ENCODE measurements around the gene IL20.

IL20 gene

DNA sequence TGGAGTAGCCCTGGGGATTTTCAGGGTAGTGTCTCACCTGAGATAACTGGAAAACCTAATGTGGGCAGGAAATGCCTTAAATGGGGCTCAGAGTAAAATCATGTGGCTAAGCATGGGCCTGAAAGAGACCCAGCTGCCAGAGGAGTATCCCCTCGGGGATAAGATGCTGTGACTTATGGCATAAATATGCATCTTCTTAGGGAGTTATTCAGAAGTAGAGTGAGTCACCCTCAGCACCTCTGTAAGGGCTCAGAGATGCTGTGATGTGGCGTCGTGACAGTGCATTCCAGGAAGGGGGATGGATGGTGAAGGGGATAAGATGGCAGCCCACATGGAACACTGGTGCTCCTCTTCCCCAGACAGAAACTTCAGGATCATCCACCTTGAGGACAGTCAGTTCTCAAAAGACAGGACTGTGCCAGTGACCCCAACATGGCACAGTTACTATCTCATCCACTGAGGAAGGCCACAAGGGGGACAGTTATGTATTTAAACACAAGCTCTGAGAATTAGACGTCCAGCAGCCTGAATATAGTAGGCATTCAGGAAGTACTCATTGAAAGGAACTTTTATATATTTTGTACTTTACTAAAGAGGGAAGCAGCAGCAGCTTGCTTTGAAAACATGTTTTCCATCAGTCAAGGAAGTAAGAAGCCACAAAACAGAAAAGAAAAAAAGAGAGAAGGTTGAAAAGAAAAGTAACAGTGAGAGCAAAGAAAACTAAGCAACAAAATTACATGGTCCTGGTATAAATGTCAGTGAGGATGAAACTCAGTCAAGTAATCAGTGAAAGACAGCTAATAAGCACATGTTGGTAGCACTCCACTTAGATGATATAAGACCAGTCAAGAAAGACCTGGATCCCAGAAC lies 40.1 kb downstream of the IL20 start:
- no peak for DNase-seq

DNA sequence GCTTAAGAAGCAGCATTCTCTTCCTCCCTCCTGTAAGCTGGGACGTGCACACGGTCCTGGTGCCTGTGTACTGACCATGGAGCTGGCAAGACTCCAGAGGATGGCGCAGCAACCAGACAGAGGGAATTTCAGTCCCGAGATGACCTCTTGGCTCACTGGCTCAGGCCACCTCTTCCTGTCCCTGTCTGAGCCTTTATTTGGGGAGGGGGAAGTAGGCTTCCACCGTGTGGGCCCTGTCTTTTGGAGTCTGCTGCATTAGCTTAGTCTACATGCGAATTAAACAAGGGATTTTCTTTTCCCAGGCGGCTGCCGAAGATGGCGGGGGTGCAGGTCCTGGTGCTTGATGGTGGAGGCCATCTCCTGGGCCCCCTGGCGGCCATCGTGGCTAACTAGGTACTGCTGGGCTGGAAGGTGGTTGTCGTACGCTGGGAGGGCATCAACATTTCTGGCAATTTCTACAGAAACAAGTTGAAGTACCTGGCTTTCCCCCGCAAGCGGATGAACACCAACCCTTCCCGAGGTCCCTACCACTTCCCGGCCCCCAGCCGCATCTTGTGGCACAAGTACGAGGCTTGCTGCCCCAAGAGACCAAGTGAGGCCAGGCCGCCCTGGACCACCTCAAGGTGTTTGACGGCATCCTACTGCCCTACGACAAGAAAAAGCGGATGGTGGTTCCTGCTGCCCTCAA lies 42.0 kb downstream of the IL20 start:
- no peak for DNase-seq

DNA sequence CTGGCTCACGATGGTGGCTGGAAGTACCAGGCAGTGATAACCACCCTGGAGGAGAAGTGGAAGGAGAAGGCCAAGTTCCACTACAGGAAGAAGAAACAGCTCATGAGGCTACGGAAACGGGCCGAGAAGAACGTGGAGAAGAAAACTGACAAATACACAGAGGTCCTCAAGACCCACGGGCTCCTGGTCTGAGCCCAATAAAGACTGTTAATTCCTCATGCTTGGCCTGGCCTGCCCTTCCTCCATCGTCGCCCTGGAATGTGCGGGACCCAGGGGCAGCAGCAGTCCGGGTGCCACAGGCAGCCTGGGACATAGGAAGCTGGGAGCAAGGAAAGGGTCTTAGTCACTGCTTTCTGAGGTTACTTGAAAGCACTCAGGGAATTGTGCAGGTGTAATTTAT lies 42.6 kb downstream of the IL20 start:
- DNase-seq = no peak

DNA sequence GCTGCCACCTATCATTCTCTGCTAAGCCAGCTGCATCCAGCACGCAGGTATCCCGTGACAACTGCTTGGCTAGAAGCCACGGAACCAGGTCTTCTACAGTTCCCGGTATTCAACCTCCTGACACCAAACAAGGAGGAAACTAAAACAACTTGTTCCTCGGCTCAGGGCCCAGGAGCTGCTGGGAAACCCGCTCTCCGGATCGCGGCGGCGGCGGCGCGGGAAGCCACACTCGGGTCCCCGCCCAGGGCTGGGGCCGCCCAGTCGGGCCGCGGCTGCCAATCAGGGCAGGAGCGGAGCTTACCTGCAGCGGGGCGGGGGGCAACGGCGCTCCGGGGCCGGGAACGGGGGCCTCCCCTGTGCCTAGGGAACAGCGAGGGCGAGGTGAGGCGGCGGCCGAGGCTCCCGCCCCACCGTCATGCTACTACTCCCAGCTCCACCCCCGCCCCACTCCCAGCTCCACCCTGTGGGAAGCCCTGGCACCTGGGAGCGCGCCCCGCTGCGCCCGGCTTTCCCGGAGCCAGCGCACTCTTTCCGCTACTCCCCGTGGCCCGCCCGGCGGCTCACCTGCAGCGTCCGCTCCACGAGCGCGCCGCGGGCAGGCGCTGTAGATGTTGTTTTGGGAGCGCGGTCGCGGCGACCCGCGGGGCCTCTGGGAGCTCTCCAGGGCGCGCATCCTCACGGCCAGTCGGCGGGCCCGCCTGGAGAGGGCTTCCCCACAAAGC lies 43.9 kb downstream of the IL20 start:
- DNase-seq = peak; percentile 40

DNA sequence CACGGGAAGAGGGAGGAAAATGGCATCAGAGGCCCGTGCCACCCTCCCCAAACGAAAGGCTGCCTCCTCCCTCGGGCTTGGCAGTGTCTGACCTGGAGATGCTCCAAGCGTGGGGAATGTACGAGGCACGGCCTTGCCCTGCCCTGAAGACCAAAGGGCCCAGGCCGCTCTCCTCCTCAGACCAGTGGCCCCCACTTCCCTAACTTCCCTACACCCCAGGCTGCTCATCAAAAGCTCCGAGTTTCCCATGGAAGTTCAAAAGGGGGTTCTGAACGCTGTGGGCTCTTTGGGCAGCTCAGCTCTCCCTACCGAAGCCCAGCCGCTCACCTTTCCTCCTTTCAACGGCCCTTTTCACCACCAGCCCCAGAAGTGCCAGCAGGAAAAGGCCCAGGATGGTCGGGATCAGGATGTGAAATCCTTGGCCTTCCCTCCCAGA lies 44.5 kb downstream of the IL20 start:
- DNase-seq = no peak

DNA sequence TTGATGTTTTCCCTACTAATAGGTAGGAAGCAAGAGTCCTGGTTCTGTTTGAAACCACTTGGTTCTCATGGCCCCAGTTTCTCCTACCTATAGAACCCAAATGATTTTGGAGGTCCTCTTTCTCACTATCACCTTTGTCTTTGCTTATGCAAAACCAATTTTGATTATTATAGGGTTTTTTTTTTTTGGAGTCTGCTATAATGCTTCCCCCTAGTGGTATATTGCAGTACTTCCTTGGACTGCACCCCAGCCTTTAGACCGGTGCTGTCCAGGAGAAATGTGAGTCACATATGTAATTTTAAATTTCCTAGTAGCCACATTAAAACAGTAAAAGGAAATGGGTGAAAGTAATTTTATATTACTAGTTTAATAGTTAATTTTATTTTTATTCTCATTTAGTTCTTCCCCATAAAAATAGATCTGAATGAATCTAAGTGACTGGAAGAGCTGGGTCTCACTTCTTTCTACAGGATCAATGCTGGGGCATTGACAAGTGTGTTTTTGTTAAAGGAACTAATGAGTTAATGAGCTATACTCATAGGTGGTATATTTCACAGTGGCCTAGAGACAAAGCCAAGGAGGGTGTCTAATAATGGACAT lies 45.7 kb downstream of the IL20 start:
- DNase-seq = no peak

DNA sequence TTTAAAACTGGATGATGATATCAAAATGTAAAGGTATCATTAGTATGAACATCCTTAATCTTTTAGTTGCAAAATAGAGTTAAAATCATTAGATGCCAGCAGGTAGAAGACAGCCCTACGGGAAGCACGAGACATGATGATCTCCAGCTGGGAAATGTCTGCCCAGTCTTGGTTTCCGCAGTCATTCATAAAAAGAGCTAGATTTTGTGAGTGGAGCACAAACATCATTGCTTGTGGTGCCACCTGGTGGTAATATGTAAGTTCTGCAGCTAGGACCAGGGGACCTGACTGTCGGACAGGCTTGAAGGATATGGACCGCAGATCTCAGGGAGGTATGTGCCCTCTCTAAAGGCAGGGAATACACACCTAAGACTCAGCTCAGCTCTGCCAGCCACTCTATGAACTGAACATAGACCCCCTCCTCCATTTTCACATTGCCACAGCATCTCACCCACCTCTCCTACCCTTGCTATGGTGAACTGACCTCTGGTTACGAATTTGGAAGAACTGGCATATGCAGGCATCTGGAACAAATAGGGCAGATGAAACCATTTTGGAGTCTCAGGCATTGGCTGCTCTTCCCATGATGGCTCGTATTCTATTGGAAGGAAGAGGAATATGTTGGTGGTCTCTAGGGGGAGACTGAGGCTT lies 47.1 kb downstream of the IL20 start:
- DNase-seq = peak; percentile 59

DNA sequence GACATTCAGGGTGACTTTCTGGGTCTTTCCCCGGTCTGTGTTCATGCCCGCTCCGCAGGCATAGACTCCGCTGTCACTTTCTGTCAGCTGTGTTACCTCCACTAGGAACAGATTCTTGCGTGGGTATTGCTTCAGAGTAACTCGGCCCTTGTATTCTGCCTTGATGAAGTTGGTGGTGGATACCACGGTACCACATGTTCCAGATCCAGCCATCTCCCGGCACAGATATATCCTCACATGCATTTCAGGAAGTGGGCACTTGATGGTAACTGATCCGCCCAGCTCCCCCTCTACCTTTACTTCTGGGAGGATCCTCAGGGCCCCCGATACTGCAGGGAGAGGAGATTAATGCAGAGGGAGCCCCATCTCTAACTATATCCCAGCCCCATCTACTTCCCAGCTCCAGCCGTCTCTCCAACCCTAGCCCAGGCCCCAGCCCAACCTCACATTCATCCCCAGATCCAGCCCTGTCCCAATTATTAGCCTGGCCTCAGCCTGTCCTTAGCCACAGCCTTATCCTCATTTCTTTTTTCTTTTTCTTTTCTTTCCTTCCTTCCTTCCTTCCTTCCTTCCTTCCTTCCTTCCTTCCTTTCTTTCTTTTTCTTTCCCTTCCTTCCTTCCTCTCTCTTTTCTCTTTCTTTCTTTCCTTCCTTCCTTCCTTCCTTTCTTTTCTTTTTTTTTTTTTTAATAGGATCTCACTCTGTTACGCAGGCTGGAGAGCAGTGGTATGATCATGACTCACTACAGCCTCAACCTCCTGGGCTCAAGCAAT lies 48.5 kb downstream of the IL20 start:
- DNase-seq = no peak

DNA sequence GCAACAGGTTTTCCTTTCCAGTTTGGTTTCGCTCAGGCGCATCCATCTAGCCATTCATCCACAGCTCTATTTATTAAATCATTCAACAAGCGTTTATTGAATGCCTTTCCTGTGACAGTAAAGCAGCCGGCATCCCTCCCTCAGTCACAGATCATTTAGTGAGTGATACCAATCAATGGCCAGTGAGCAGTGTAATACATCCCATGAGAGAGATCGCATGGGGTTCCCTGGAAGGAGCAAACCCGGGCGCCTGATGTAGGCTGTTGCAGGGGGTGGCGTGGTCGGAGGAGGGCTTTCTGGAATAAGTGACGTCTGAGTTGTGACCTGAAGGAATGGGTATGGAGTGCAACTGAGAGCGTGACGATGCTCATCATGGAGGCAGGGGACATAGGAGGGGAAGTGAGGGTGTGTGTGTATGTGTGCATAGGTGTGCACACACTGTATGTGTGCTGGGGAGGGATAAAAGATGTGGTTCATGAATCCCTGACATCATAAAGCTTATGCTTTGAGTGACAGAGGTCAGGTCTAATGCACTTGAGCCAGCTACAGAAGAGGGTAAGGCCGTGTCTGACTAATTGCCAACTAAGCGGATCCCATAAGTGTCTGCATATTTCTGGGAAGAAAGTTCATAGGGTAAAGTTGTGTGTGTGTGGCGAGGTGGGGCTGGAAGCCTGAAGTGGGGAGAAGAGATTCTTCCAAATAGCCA lies 49.8 kb downstream of the IL20 start:
- no peak for DNase-seq

DNA sequence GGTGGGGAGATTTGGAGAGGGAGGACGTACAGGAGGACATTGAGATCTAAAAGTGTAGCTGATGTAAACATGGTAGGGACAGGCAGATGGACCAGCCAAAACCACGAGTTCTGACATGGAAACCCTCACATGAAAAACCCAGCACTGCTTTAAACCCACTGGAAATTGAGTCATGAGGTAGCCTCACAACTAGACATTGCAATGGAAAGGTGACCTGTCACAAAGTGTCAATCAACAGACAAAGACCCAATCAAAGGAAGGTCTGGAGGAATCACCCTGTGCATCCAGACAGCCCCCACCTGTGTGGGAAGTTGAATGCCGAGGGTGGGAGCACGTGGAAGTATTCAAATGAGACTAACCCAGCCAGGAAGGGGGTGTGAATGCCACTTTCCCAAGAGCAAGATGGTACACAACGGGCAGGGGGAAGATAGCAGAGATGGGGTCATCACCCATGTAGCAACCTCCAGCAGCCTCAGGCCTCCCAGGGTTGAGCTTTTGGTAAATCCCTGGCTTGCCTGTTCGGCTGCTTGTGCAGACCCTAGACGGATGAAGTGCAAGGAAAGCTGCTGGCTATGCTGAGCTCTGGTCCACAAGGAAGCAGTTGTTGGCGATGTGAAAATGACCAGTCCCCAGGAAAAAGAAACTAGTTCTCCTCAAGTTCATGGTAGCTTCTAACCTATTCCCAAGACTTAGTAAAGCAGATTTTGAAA lies 50.7 kb downstream of the IL20 start:
- DNase-seq = no peak

DNA sequence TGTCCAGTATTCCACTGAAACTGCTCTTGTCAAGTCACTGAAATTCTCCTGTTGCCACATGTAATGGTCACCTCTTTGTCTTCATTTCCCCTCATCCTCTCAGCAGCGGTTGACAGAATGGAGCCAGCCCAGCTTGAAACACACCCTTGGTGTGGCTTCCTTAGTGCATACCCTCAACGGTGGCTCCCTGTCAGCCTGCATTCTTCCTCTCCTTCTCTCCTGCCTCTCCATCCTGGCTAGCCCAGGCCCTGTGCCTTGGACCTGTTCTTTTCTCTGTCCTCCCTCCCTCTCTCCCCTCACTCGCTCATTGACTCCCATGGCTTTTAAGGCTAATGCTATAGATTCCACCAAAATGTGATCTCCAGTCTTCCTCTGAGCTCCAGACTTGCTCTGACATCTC lies 52.7 kb downstream of the IL20 start:
- DNase-seq = no peak
